Endodermal cell (in vitro differentiated cells): ENCODE results near the gene SGMS2. TPM values are rescaled to one million over a fixed set of nuclear protein-coding genes. Genes with fewer than 3 reads are reported as not detected.

ENCODE experiments used
- DNase-seq: peaks from one replicate; pipeline ENCODE4 v3.0.0-alpha.2; 2017
- H3K27ac ChIP-seq: 2 replicates; pipeline ENCODE4 v1.5.1; 2013; ENCODE audit warnings: mild to moderate bottlenecking, low read depth, low read length, moderate library complexity
- H3K27me3 ChIP-seq: 2 replicates; pipeline ENCODE4 v1.6.1; 2013; ENCODE audit warnings: mild to moderate bottlenecking, low read length, moderate library complexity; ENCODE audit not compliant: insufficient read depth, control insufficient read depth, poor library complexity, severe bottlenecking
- H3K36me3 ChIP-seq: 2 replicates; pipeline ENCODE4 v1.7.0; 2013; ENCODE audit warnings: mild to moderate bottlenecking, low read length, moderate library complexity; ENCODE audit not compliant: control insufficient read depth, insufficient read depth
- H3K4me1 ChIP-seq: one replicate; pipeline ENCODE4 v1.7.0; 2013; ENCODE audit warnings: low read length; ENCODE audit not compliant: control insufficient read depth, insufficient read depth
- H3K4me3 ChIP-seq: 2 replicates; pipeline ENCODE4 v1.5.1; 2013; ENCODE audit warnings: mild to moderate bottlenecking, low read length, moderate library complexity
- H3K9ac ChIP-seq: 2 replicates; pipeline ENCODE4 v1.6.1; 2013; ENCODE audit warnings: mild to moderate bottlenecking, low read length, moderate library complexity; ENCODE audit not compliant: poor library complexity, severe bottlenecking; ENCODE audit errors: extremely low read depth
- H3K9me3 ChIP-seq: 2 replicates; pipeline ENCODE4 v1.6.1; 2013; ENCODE audit warnings: mild to moderate bottlenecking, low read length, moderate library complexity; ENCODE audit not compliant: control insufficient read depth
- H3K27ac Mint-ChIP-seq: 2 replicates; pipeline ENCODE4 v1.8.0; 2020; ENCODE audit warnings: mixed read lengths
- H3K27me3 Mint-ChIP-seq: 2 replicates; pipeline ENCODE4 v1.8.0; 2021; ENCODE audit warnings: mild to moderate bottlenecking, mixed read lengths; ENCODE audit not compliant: insufficient read depth
- H3K36me3 Mint-ChIP-seq: 2 replicates; pipeline ENCODE4 v1.8.0; 2020; ENCODE audit warnings: low read depth, mixed read lengths
- H3K4me1 Mint-ChIP-seq: 2 replicates; pipeline ENCODE4 v1.8.0; 2020; ENCODE audit warnings: mixed read lengths
- H3K4me3 Mint-ChIP-seq: 2 replicates; pipeline ENCODE4 v1.8.0; 2020; ENCODE audit warnings: mild to moderate bottlenecking, moderate library complexity, mixed read lengths
- H3K9me3 Mint-ChIP-seq: 2 replicates; pipeline ENCODE4 v1.8.0; 2020; ENCODE audit warnings: mild to moderate bottlenecking, mixed read lengths
- CTCF ChIP-seq: fragments of 200-600 bp; sonication (generic); conservative IDR thresholded peaks from 2 replicates; pipeline ENCODE4 v1.5.0; 2021; ENCODE audit warnings: antibody characterized with exemption, mild to moderate bottlenecking
- WGBS, 2 experiments: methylation state at CpG; one replicate each; pipeline versions ENCODE4 v1.1.5 to v1.1.7; 2013; ENCODE audit warnings: missing lambda C conversion rate in 2 of 2, mixed read lengths in 1 of 2; ENCODE audit not compliant: insufficient coverage in 1 of 2, insufficient read length in 1 of 2; 5-methylcytosine and 5-hydroxymethylcytosine counted together
- total RNA-seq, 2 donors: library from RNA; stranded (reverse); fragmentation: NEBNext Ultra II Directional in 1 of 2; extraction: Animal tissue kit (Norgen Biotek cat#: 25700) in 1 of 2; gene quantifications; 2 replicates in 1 of 2; 3 replicates in 1 of 2; pipeline ENCODE4 v1.2.1, GENCODE V29; 2021

Gene SGMS2
- total RNA-seq, 2 donors from 2014 or later: 0.11 to 0.62 TPM

DNA sequence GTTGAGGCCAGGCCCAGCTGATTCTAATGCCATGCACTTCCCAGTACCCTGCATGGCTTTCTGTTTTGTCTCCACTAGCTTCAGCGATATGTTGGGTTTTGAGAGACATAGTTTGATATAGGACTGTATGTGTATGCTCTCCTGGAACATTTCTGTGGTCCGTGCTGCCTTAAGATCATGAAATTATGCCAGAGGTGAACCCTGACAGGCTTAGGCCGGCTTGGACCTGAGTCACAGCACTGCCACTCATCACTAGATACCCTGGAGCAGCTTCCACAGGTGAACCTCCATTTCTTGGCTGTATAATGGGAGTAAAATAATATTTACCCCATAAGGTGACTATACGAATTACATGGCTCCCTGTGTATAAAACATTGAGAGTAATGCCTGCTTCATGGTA lies 6.4 kb downstream of the SGMS2 start:
- WGBS, 2 experiments: 85 to 93% methylated on average over 3 to 4 of the region's 4 CpGs

DNA sequence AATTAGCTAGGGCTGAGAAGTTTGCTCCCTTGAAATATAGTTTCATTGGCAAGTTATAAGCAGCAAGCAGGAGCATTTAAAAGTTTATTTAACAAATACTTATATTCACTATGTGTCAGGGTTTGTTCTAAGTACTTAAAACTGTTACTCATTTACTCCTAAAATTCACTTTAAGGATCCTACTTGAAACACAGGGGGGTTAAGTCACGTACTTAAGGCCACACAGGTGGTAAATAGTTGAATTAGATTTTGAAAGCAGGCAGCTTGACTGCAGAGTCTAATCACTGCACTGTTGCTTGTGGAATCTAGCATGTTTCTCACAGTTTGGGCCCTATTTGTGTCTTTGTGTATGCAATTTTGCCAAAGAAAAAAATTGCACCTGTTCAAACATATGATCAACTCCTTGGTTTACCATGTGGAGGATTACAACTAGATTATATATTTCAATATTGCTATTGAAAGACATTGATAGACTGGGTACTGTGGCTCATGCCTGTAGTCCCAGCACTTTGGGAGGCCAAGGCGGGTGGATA lies 7.6 kb downstream of the SGMS2 start:
- H3K9ac ChIP-seq: no peak overlapping the region
- H3K4me1 ChIP-seq: no peaks in the 10 kb centered on the region
- Mint-ChIP-seq H3K27ac (no peak overlapping the region), H3K36me3 (no peaks in the 10 kb centered on the region), H3K27me3 (peaks cover 37% of the 10 kb centered on the region), H3K4me1 (no peaks in the 10 kb centered on the region), H3K4me3 (no peak overlapping the region), H3K9me3 (peaks cover 3% of the 10 kb centered on the region)
- H3K27me3 ChIP-seq: peaks cover under 1% of the 10 kb centered on the region
- no peak for DNase-seq
- H3K27ac ChIP-seq: no peak overlapping the region
- no peak overlapping the region for H3K4me3 ChIP-seq
- WGBS, 2 experiments: 79 to 87% methylated on average over 2 of the region's 2 CpGs
- H3K9me3 ChIP-seq: peaks cover 10% of the 10 kb centered on the region
- no peaks in the 10 kb centered on the region for H3K36me3 ChIP-seq
- TF ChIP-seq CTCF: no peak

More for the DNA sequence above, 6.4 kb downstream of the SGMS2 start:
- H3K9ac ChIP-seq: no peak overlapping the region
- H3K27ac ChIP-seq: no peak overlapping the region
- H3K27me3 ChIP-seq: peaks cover 13% of the 10 kb centered on the region
- Mint-ChIP-seq H3K4me3 (no peak overlapping the region), H3K36me3 (no peaks in the 10 kb centered on the region), H3K4me1 (no peaks in the 10 kb centered on the region), H3K9me3 (peaks cover 3% of the 10 kb centered on the region), H3K27me3 (peaks cover 49% of the 10 kb centered on the region), H3K27ac (no peak overlapping the region)
- no peaks in the 10 kb centered on the region for H3K36me3 ChIP-seq
- no peak for TF ChIP-seq CTCF
- peaks cover 10% of the 10 kb centered on the region for H3K9me3 ChIP-seq
- DNase-seq: no peak
- no peak overlapping the region for H3K4me3 ChIP-seq
- H3K4me1 ChIP-seq: no peaks in the 10 kb centered on the region

DNA sequence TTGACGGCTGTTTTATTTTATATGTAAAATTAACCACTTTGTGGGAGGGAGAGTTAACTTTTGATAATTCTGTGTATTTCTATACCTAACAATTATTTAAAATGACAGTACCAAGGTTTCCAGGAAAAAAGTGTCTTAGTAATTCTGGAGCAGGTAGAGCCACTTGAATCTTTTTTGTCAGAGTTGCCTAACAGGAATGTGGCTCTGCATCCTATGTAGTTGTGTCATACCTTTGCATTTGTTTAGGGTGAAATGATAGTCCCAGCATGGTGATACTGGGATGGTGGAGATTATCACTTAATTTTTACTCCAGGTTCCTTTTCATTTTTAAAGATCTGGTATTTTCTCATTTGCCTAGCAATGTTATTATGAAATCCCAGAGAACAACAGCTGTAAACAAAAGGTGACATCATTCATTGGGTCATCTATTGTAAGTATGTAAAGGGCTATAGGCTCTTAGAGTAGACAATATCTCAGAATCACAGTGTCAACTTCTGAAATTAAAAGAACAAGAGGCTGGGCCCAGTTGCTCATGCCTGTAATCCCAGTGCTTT lies 9.6 kb downstream of the SGMS2 start:
- no peak for DNase-seq
- H3K9me3 Mint-ChIP-seq: peaks cover 3% of the 10 kb centered on the region
- no peak overlapping the region for H3K27ac Mint-ChIP-seq
- no CpG with 5 or more reads among the region's 1 CpG for WGBS, 2 experiments
- no peak overlapping the region for H3K4me3 Mint-ChIP-seq
- no peak for TF ChIP-seq CTCF
- Histone ChIP-seq H3K4me1 (no peaks in the 10 kb centered on the region), H3K27me3 (no peaks in the 10 kb centered on the region), H3K4me3 (no peak overlapping the region), H3K9me3 (peaks cover 10% of the 10 kb centered on the region), H3K9ac (no peak overlapping the region), H3K27ac (no peak overlapping the region), H3K36me3 (no peaks in the 10 kb centered on the region)
- peaks cover 20% of the 10 kb centered on the region for H3K27me3 Mint-ChIP-seq
- no peaks in the 10 kb centered on the region for H3K4me1 Mint-ChIP-seq
- H3K36me3 Mint-ChIP-seq: no peaks in the 10 kb centered on the region
